22Rv1 (cell line): ENCODE data around the gene FARS2.

Experiments
- ZFX ChIP-seq: fragments of 450-650 bp; IDR thresholded peaks from 2 replicates; pipeline ENCODE4 v1.6.1; 2017; ENCODE audit warnings: antibody characterized with exemption, borderline replicate concordance
- TF ChIP-seq, protein P1 (sequence below): fragments of 450-650 bp; IDR thresholded peaks from 2 replicates; pipeline ENCODE4 v1.5.1; 2017; ENCODE audit warnings: mild to moderate bottlenecking

DNA sequence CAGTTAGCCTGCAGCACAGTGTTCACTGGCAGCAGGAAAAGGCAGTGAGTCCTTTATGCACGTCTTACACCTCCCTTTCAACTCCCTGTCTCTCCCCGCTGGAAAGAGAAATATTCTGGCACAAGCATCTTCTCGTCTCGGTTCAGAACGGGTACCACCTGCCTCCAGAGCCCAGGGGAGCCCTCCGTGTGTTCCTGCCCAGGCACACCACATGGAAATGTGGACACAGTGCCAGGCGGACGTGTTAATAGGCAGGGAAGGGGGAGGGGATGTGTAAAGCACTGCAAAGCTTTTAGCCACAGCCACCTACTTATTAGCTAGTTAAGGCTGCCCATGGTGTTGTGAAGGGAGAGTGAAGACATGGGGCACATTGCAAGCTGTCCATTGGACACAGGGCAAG lies 219.7 kb downstream of the FARS2 start:
- TF ChIP-seq, protein P1, sequence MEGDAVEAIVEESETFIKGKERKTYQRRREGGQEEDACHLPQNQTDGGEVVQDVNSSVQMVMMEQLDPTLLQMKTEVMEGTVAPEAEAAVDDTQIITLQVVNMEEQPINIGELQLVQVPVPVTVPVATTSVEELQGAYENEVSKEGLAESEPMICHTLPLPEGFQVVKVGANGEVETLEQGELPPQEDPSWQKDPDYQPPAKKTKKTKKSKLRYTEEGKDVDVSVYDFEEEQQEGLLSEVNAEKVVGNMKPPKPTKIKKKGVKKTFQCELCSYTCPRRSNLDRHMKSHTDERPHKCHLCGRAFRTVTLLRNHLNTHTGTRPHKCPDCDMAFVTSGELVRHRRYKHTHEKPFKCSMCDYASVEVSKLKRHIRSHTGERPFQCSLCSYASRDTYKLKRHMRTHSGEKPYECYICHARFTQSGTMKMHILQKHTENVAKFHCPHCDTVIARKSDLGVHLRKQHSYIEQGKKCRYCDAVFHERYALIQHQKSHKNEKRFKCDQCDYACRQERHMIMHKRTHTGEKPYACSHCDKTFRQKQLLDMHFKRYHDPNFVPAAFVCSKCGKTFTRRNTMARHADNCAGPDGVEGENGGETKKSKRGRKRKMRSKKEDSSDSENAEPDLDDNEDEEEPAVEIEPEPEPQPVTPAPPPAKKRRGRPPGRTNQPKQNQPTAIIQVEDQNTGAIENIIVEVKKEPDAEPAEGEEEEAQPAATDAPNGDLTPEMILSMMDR, result no peak
- no peak for TF ChIP-seq ZFX
